ENCODE results near the gene ATP4A.

ATP4A gene

GRCh38 chr19:35560677-35561076, 2.8 kb downstream of the ATP4A start:
- Histone ChIP-seq H3K4me1 (ENCODE audit: insufficient read depth, low read length) (peaks cover 3% of the 10 kb centered on the region), H3K9me3 (ENCODE audit: low read length) (peaks cover 2% of the 10 kb centered on the region), H2AFZ (ENCODE audit: low read depth, low read length) (no peak overlapping the region), H3K4me3 (ENCODE audit: low read length) (no peak overlapping the region), H3K27me3 (ENCODE audit: insufficient read depth, low read length) (peaks cover 50% of the 10 kb centered on the region), H3K36me3 (ENCODE audit: insufficient read depth, low read length) (no peaks in the 10 kb centered on the region)

- H2AFZ ChIP-seq (ENCODE audit: low read depth, low read length): no peak overlapping the region
- peaks cover 2% of the 10 kb centered on the region for H3K9me3 ChIP-seq (ENCODE audit: low read length)
- peaks cover 50% of the 10 kb centered on the region for H3K27me3 ChIP-seq (ENCODE audit: insufficient read depth, low read length)
- no peaks in the 10 kb centered on the region for H3K36me3 ChIP-seq (ENCODE audit: insufficient read depth, low read length)
- H3K4me1 ChIP-seq (ENCODE audit: insufficient read depth, low read length): peaks cover 3% of the 10 kb centered on the region
- no peak overlapping the region for H3K4me3 ChIP-seq (ENCODE audit: low read length)
Observed at GRCh38 chr19:35560271-35560670, 3.2 kb downstream of the ATP4A start.

- H3K27me3 ChIP-seq (ENCODE audit: insufficient read depth, low read length): peaks cover 54% of the 10 kb centered on the region
- no peak overlapping the region for H3K4me3 ChIP-seq (ENCODE audit: low read length)
- peaks cover 3% of the 10 kb centered on the region for H3K4me1 ChIP-seq (ENCODE audit: insufficient read depth, low read length)
- no peaks in the 10 kb centered on the region for H3K36me3 ChIP-seq (ENCODE audit: insufficient read depth, low read length)
- H2AFZ ChIP-seq (ENCODE audit: low read depth, low read length): no peak overlapping the region
- peaks cover 2% of the 10 kb centered on the region for H3K9me3 ChIP-seq (ENCODE audit: low read length)
Observed at GRCh38 chr19:35559781-35560180, 3.7 kb downstream of the ATP4A start.

GRCh38 chr19:35559281-35559659, 4.2 kb downstream of the ATP4A start:
- H3K27me3 ChIP-seq (ENCODE audit: insufficient read depth, low read length): peaks cover 58% of the 10 kb centered on the region

GRCh38 chr19:35558400-35559280, 4.8 kb downstream of the ATP4A start:
- no peak overlapping the region for H3K4me3 ChIP-seq (ENCODE audit: low read length)
- peaks cover 58% of the 10 kb centered on the region for H3K27me3 ChIP-seq (ENCODE audit: insufficient read depth, low read length)
- peaks cover 3% of the 10 kb centered on the region for H3K4me1 ChIP-seq (ENCODE audit: insufficient read depth, low read length)
- H3K9me3 ChIP-seq (ENCODE audit: low read length): peaks cover 2% of the 10 kb centered on the region
- H2AFZ ChIP-seq (ENCODE audit: low read depth, low read length): peak overlapping the region; percentile 9
- no peaks in the 10 kb centered on the region for H3K36me3 ChIP-seq (ENCODE audit: insufficient read depth, low read length)

More at GRCh38 chr19:35559281-35559659, 4.2 kb downstream of the ATP4A start:
- H3K36me3 ChIP-seq (ENCODE audit: insufficient read depth, low read length): no peaks in the 10 kb centered on the region
- peaks cover 2% of the 10 kb centered on the region for H3K9me3 ChIP-seq (ENCODE audit: low read length)
- H2AFZ ChIP-seq (ENCODE audit: low read depth, low read length): no peak overlapping the region
- H3K4me3 ChIP-seq (ENCODE audit: low read length): no peak overlapping the region
- peaks cover 3% of the 10 kb centered on the region for H3K4me1 ChIP-seq (ENCODE audit: insufficient read depth, low read length)

- peaks cover 62% of the 10 kb centered on the region for H3K27me3 ChIP-seq (ENCODE audit: insufficient read depth, low read length)
Observed at GRCh38 chr19:35557539-35558399, 5.7 kb downstream of the ATP4A start.

GRCh38 chr19:35556846-35557538, 6.5 kb downstream of the ATP4A start:
- H3K36me3 ChIP-seq (ENCODE audit: insufficient read depth, low read length): no peaks in the 10 kb centered on the region
- peak overlapping the region; percentile 9 for H2AFZ ChIP-seq (ENCODE audit: low read depth, low read length)
- peaks cover 54% of the 10 kb centered on the region for H3K27me3 ChIP-seq (ENCODE audit: insufficient read depth, low read length)
- H3K4me1 ChIP-seq (ENCODE audit: insufficient read depth, low read length): peaks cover 3% of the 10 kb centered on the region
- H3K4me3 ChIP-seq (ENCODE audit: low read length): no peak overlapping the region
- H3K9me3 ChIP-seq (ENCODE audit: low read length): peaks cover 2% of the 10 kb centered on the region

More at GRCh38 chr19:35557539-35558399, 5.7 kb downstream of the ATP4A start:
- H2AFZ ChIP-seq (ENCODE audit: low read depth, low read length): peak overlapping the region; percentile 9
- H3K4me1 ChIP-seq (ENCODE audit: insufficient read depth, low read length): peaks cover 3% of the 10 kb centered on the region
- H3K36me3 ChIP-seq (ENCODE audit: insufficient read depth, low read length): no peaks in the 10 kb centered on the region
- H3K9me3 ChIP-seq (ENCODE audit: low read length): peaks cover 2% of the 10 kb centered on the region
- H3K4me3 ChIP-seq (ENCODE audit: low read length): peak overlapping the region; percentile 38

- H2AFZ ChIP-seq (ENCODE audit: low read depth, low read length): no peak overlapping the region
- peaks cover 49% of the 10 kb centered on the region for H3K27me3 ChIP-seq (ENCODE audit: insufficient read depth, low read length)
- H3K4me1 ChIP-seq (ENCODE audit: insufficient read depth, low read length): peaks cover 3% of the 10 kb centered on the region
- H3K4me3 ChIP-seq (ENCODE audit: low read length): no peak overlapping the region
- H3K9me3 ChIP-seq (ENCODE audit: low read length): peaks cover 2% of the 10 kb centered on the region
- H3K36me3 ChIP-seq (ENCODE audit: insufficient read depth, low read length): no peaks in the 10 kb centered on the region
Observed at GRCh38 chr19:35556025-35556590, 7.3 kb downstream of the ATP4A start.

GRCh38 chr19:35555301-35556005, 8.0 kb downstream of the ATP4A start:
- H3K27me3 ChIP-seq (ENCODE audit: insufficient read depth, low read length): peaks cover 46% of the 10 kb centered on the region
- no peak overlapping the region for H3K4me3 ChIP-seq (ENCODE audit: low read length)
- peaks cover 2% of the 10 kb centered on the region for H3K9me3 ChIP-seq (ENCODE audit: low read length)
- no peak overlapping the region for H2AFZ ChIP-seq (ENCODE audit: low read depth, low read length)
- H3K4me1 ChIP-seq (ENCODE audit: insufficient read depth, low read length): peaks cover 3% of the 10 kb centered on the region
- H3K36me3 ChIP-seq (ENCODE audit: insufficient read depth, low read length): no peaks in the 10 kb centered on the region

- no peaks in the 10 kb centered on the region for H3K36me3 ChIP-seq (ENCODE audit: insufficient read depth, low read length)
- peaks cover 3% of the 10 kb centered on the region for H3K4me1 ChIP-seq (ENCODE audit: insufficient read depth, low read length)
- H3K9me3 ChIP-seq (ENCODE audit: low read length): no peaks in the 10 kb centered on the region
- no peak overlapping the region for H2AFZ ChIP-seq (ENCODE audit: low read depth, low read length)
- peaks cover 34% of the 10 kb centered on the region for H3K27me3 ChIP-seq (ENCODE audit: insufficient read depth, low read length)
- H3K4me3 ChIP-seq (ENCODE audit: low read length): no peak overlapping the region
Observed at GRCh38 chr19:35554076-35554475, 9.4 kb downstream of the ATP4A start.

GRCh38 chr19:35553385-35554000, 10.0 kb downstream of the ATP4A start:
- H3K4me1 ChIP-seq (ENCODE audit: insufficient read depth, low read length): peaks cover 3% of the 10 kb centered on the region
- no peak overlapping the region for H3K4me3 ChIP-seq (ENCODE audit: low read length)
- peaks cover 28% of the 10 kb centered on the region for H3K27me3 ChIP-seq (ENCODE audit: insufficient read depth, low read length)
- H2AFZ ChIP-seq (ENCODE audit: low read depth, low read length): no peak overlapping the region
- no peaks in the 10 kb centered on the region for H3K36me3 ChIP-seq (ENCODE audit: insufficient read depth, low read length)
- no peaks in the 10 kb centered on the region for H3K9me3 ChIP-seq (ENCODE audit: low read length)
